Transverse colon (tissue), 4 donors: ENCODE measurements around the gene ZNRF3. TPM values are rescaled to one million over a fixed set of nuclear protein-coding genes. Genes with fewer than 3 reads are reported as not detected.

ENCODE experiments used
- DNase-seq: peaks from one replicate; pipeline ENCODE4 v3.0.0-alpha.2; 2019
- H3K27ac ChIP-seq, 4 donors: fragments of 200-600 bp; sonication (generic); 2 replicates each; pipeline ENCODE4 v1.5.1; 2016 to 2018; ENCODE audit warnings: inconsistent platforms in 4 of 4
- H3K27me3 ChIP-seq: fragments of 200-600 bp; sonication (generic); 2 replicates; pipeline ENCODE4 v1.5.1; 2017; ENCODE audit warnings: inconsistent platforms
- H3K36me3 ChIP-seq, 4 donors: fragments of 200-600 bp; sonication (generic); 2 replicates each; pipeline ENCODE4 v1.5.1; 2017 to 2019; ENCODE audit warnings: inconsistent platforms in 4 of 4
- H3K4me1 ChIP-seq, 4 donors: fragments of 200-600 bp; sonication (generic); 2 replicates each; pipeline ENCODE4 v1.5.1; 2017 to 2020; ENCODE audit warnings: inconsistent platforms in 4 of 4
- H3K4me3 ChIP-seq, 4 donors: fragments of 200-600 bp; sonication (generic); 1 replicate in 1 of 4; 2 replicates in 3 of 4; pipeline versions ENCODE4 v1.5.1 to v1.6.1; 2017 to 2019; ENCODE audit warnings: inconsistent platforms in 4 of 4
- H3K9me3 ChIP-seq, 2 donors: fragments of 200-600 bp; sonication (generic); 2 replicates each; pipeline ENCODE4 v1.5.1; 2017 to 2019; ENCODE audit warnings: inconsistent platforms in 2 of 2
- EP300 ChIP-seq: sonication (generic); formaldehyde crosslinking; IDR thresholded peaks from one replicate; pipeline ENCODE4 v1.6.1; 2017; ENCODE audit warnings: antibody characterized with exemption, low read depth
- POLR2A ChIP-seq: fragments of 450-650 bp; IDR thresholded peaks from one replicate; pipeline ENCODE4 v1.6.1; 2016; ENCODE audit warnings: antibody characterized with exemption, mild to moderate bottlenecking, moderate library complexity
- POLR2AphosphoS5 ChIP-seq, 3 donors: sonication (generic); formaldehyde crosslinking; IDR thresholded peaks; one replicate each; pipeline ENCODE4 v1.6.1; 2016; ENCODE audit warnings: antibody characterized with exemption in 3 of 3
- WGBS, 2 donors: methylation state at CpG; one replicate each; pipeline ENCODE4 v1.1.5; 2018; ENCODE audit warnings: low coverage in 1 of 2; 5-methylcytosine and 5-hydroxymethylcytosine counted together
- in situ Hi-C, 4 donors: fragments of 200-750 bp; cut with MboI; loops; one replicate each; pipeline versions ENCODE4 v1.15.0 to v1.15.1; 2017; ENCODE audit warnings: low sequenced_read_pairs in 3 of 4, low pct_ligation_motif_present in 1 of 4, low pct_unique_long_range_greater_than_20kb in 1 of 4
- intact Hi-C: fragments of 100-400 bp; cut with DNase I; formaldehyde crosslinking; loops from one replicate; pipeline ENCODE4 v1.15.1; 2023; ENCODE audit warnings: low total_unique reads
- total RNA-seq, 4 donors: library from RNA; depleted of rRNA; stranded (reverse); fragments of >200 nt; gene quantifications; one replicate each; pipeline ENCODE4 v1.1.0, GENCODE V29; 2016
- TF ChIP-seq, protein P1 (sequence below), 5 experiments: fragments of 200-600 bp in 3 of 5; fragments of 450-650 bp in 2 of 5; sonication (generic) in 3 of 5; IDR thresholded peaks; 1 replicate in 2 of 5; 2 replicates in 3 of 5; pipeline ENCODE4 v1.5.1; 2016 to 2017; ENCODE audit warnings: antibody characterized with exemption in 5 of 5, inconsistent platforms in 3 of 5, mild to moderate bottlenecking in 2 of 5, moderate library complexity in 1 of 5

The ZNRF3 gene
- total RNA-seq, 4 donors from 2014 or later: 4.5 to 10.7 (median 8.3) TPM

DNA sequence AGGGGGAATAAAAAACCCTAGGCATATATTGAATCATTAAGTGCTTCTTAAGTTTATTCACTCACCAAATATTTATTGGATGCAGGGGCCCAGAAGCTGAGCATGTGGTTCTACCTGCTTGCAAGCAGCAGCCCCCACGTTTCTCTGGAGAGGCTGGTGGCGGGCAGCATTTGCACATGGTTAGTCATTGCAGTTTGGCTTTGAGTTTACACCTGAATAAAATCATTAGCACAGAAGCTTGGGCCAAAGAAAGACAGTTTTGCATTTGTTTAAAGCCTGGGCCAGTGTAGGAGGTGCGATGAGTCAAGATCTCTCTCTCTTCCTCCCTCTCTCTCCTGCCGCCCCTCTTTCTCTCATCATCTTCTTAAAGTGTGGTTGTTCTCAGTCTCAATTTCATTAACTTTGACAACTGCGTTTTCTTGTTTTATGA lies 105.7 kb downstream of the ZNRF3 start:
- peaks cover 0 to 2% (median 0%) of the 10 kb centered on the region in 4 donors for H3K4me1 ChIP-seq
- no peaks in the 10 kb centered on the region for H3K27me3 ChIP-seq
- DNase-seq: no peak
- in situ Hi-C loops (no loop called here), intact Hi-C loops (no loop called here)
- H3K4me3 ChIP-seq: no peak overlapping the region
- peaks cover 0 to 5% of the 10 kb centered on the region in 2 donors for H3K9me3 ChIP-seq
- no peak for TF ChIP-seq POLR2AphosphoS5 (IDR thresholded peaks at IDR 0.05)
- no peak for TF ChIP-seq POLR2A
- TF ChIP-seq, protein P1, sequence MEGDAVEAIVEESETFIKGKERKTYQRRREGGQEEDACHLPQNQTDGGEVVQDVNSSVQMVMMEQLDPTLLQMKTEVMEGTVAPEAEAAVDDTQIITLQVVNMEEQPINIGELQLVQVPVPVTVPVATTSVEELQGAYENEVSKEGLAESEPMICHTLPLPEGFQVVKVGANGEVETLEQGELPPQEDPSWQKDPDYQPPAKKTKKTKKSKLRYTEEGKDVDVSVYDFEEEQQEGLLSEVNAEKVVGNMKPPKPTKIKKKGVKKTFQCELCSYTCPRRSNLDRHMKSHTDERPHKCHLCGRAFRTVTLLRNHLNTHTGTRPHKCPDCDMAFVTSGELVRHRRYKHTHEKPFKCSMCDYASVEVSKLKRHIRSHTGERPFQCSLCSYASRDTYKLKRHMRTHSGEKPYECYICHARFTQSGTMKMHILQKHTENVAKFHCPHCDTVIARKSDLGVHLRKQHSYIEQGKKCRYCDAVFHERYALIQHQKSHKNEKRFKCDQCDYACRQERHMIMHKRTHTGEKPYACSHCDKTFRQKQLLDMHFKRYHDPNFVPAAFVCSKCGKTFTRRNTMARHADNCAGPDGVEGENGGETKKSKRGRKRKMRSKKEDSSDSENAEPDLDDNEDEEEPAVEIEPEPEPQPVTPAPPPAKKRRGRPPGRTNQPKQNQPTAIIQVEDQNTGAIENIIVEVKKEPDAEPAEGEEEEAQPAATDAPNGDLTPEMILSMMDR (IDR thresholded peaks at IDR 0.05): no peak
- TF ChIP-seq EP300: no peak
- H3K36me3 ChIP-seq: no peaks in the 10 kb centered on the region
- WGBS, 2 donors: 66 to 75% methylated on average over 3 to 5 of the region's 5 CpGs
- H3K27ac ChIP-seq: peak overlapping the region in 1 of 4 donors; percentile 3

DNA sequence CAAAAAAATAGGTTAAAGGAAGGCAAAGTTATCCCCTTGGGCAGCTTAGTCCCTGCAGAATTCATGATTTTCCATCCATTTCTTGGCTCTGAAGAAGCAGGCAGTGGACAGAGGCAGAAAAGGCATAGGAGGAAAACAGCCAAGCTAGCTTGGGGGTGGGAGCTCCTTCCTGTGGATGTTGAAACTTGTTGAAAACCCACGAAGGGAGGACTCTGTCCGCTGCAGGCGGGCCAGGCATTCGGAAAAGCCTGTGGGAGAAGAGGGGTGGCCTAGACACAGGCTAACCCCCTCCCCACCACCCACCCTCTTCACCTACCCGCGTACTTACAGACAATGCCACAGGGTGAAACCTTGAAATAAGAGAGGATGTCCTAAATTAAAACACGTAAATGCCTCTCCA lies 106.1 kb downstream of the ZNRF3 start:
- no peak for DNase-seq
- H3K4me3 ChIP-seq: no peak overlapping the region
- WGBS, 2 donors: 41 to 64% methylated on average over 7 of the region's 7 CpGs
- in situ Hi-C loops: no loop called here
- peaks cover 0 to under 1% (median 0%) of the 10 kb centered on the region in 4 donors for H3K4me1 ChIP-seq
- H3K27me3 ChIP-seq: no peaks in the 10 kb centered on the region
- peak overlapping the region in 1 of 4 donors; percentile 3 for H3K27ac ChIP-seq
- H3K36me3 ChIP-seq: no peaks in the 10 kb centered on the region
- H3K9me3 ChIP-seq: peaks cover 0 to 5% of the 10 kb centered on the region in 2 donors
- TF ChIP-seq POLR2A: no peak
- no peak for TF ChIP-seq POLR2AphosphoS5 (IDR thresholded peaks at IDR 0.05)
- TF ChIP-seq, protein P1 (IDR thresholded peaks at IDR 0.05): no peak
- no peak for TF ChIP-seq EP300
- intact Hi-C loops: no loop called here

DNA sequence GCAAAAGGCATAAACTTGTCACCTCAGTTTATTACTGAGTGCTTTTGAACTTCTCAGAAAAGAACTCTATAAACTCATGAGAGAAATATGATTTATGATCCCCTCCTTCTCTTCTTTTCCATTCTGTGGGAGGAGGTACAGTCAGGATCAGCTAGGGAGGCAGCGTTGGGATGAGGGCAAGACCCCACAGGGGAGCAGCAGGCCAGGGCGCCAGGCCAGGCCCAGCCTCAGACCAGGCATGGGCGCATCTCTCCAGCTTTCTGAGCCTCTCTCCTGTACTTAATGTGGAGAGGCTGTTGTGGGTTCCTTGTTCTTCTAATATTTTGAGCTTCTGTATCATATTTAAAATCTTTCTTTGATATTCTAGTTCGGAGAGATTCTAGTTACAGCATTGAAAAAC lies 106.5 kb downstream of the ZNRF3 start:
- H3K4me3 ChIP-seq: no peak overlapping the region
- H3K27ac ChIP-seq: no peak overlapping the region
- in situ Hi-C loops: loop anchor here in 1 of 4 donors (10.0 kb wide), 1 partner anchor 65 kb away; no protein-coding TSS in a partner anchor
- no peaks in the 10 kb centered on the region for H3K4me1 ChIP-seq
- intact Hi-C loops: no loop called here
- H3K36me3 ChIP-seq: no peaks in the 10 kb centered on the region
- H3K27me3 ChIP-seq: no peaks in the 10 kb centered on the region
- no peak for TF ChIP-seq POLR2AphosphoS5 (IDR thresholded peaks at IDR 0.05)
- no peak for TF ChIP-seq POLR2A
- TF ChIP-seq EP300: no peak
- TF ChIP-seq, protein P1 (IDR thresholded peaks at IDR 0.05): no peak
- 86 to 89% methylated on average over 4 of the region's 4 CpGs for WGBS, 2 donors
- DNase-seq: no peak
- H3K9me3 ChIP-seq: peaks cover 0 to 5% of the 10 kb centered on the region in 2 donors

DNA sequence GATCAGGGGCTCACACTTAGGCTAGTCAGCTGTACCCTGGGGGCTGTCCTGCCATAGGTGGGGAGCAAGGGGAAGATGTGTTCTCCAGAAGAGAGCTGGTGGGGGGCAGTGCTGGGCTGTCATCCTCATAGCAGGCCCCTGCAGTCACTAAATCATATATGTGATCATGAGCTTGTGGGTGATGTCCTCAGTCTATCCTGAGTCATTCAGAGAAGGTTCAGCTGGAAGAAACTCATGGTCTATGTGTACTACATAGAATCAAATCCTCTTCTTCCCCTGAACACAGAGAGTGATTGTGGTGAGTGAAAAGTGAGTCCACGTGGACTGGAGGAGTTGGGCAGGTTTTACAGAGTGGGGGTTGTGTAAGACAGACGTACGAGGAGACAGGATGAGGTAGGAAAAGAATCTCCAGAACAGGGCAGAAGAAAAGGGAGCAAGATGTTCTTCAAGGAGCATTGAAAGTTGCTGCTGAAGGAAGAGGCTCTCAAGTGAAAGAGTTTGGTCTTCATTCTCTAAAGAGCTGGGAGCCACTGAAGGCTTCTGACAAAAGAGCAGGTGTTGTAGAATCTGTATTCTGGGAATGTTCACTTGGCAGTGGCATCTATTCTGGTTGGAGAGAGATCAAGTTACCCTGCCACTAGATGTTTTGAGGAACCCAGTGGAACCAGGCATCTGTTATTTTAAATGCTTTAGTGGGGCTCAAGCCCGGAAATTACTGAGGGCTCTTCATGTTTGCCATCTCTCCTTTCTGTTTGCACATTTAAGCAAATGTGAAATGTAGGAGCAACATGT lies 109.4 kb downstream of the ZNRF3 start:
- Histone ChIP-seq H3K4me3 (no peak overlapping the region), H3K9me3 (no peaks in the 10 kb centered on the region), H3K27ac (no peak overlapping the region), H3K27me3 (no peaks in the 10 kb centered on the region), H3K4me1 (no peaks in the 10 kb centered on the region), H3K36me3 (no peaks in the 10 kb centered on the region)
- DNase-seq: no peak
- in situ Hi-C loops: loop anchor here in 1 of 4 donors (10.0 kb wide), 1 partner anchor 68 kb away; no protein-coding TSS in a partner anchor
- TF ChIP-seq POLR2A (no peak), POLR2AphosphoS5 (IDR thresholded peaks at IDR 0.05) (no peak)
- TF ChIP-seq, protein P1 (IDR thresholded peaks at IDR 0.05): no peak
- intact Hi-C loops: no loop called here
- WGBS, 2 donors: 71 to 83% methylated on average over 3 to 4 of the region's 4 CpGs
